GM21526 (cell line): Measurements from ENCODE around the gene BCL2L13.
"Not testable (repeated sequence)": the region's sequence is repeated elsewhere in the genome, so short reads cannot be mapped to it uniquely, and the experiment has no call there.

Source experiments
- ATAC-seq: cut with Tn5 transposase; IDR thresholded peaks from one replicate; pipeline ENCODE4 v1.9.1; 2021; ENCODE audit warnings: moderate library complexity; ENCODE audit not compliant: unreplicated experiment, low FRiP score

Gene BCL2L13

GRCh38 chr22:17692841-17693240, 54.3 kb downstream of the BCL2L13 start:
- ATAC-seq: no peak

DNA sequence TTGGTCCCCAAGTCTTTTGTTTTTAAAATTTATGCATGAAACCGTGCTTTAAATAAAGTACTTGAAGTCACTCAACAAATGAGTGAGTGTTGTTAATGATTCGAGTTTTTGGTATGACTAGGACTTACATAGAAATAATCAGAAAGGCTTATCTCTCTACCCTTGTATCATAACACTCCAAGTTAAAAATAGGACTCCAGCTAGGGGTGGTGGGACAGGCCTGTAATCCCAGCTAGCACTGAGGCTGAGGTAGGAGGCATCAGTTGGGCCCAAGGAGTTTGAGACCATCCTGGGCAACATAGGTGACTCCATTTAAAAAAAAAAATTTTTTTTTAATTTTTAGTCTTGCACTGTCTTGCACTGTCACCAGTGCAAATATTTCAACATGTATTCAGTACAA, 55.6 kb downstream of the BCL2L13 start:
- no peak for ATAC-seq

DNA sequence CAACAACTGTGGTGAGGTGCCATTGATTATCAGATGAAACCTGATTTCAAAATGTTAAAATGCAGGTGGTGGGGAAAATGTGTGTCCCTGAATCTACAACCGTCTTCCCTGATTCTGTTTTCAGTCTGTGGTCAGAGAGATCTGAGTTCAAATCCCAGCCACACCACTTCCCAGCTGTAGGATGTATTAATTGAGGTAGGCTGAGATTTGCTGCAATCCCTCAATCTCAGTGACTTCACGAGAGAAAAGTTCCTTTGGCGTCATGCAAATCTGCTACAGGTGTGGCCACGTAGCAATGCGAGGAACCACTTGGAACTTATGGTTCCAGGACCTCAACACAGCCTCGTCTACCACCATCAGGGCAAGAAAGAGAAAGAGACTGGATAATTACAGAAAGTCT, 56.2 kb downstream of the BCL2L13 start:
- no peak for ATAC-seq

DNA sequence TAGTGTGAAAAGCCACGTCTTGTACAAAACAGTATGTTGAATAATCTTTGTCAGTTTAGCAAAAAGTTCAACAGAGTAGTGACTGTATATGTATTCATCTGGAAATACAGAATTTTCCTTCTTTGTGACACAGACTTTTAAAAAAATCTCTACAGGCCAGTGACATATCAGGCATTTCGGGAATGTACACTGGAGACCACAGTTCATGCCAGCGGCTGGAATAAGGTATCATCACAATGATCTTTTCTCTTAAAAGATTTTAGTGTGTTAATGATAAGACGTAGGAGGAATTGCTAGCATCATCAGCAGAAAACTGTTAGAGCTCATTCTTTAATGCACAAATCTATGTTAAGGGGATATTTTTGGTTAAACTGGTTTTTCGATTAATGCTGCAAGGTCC, 57.4 kb downstream of the BCL2L13 start:
- ATAC-seq: no peak

GRCh38 chr22:17697196-17697595, 58.6 kb downstream of the BCL2L13 start:
- not testable (repeated sequence) for ATAC-seq

DNA sequence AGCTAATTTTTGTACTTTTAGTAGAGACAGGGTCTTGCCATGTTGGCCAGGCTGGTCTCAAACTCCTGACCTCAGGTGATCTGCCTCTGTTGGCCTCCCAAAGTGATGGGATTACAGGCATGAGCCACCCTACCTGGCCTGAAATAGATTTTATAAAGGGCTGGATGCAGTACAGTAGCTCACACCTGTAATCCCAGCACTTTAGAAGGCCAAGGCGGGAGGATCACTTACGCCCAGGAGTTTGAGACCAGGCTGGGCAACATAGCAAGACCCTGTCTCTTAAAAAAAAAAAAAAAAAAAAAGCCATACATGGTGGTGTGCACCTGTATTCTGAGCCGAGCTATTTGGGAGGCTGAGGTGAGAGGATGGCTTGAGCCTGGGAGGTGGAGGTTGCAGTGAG, 59.7 kb downstream of the BCL2L13 start:
- ATAC-seq: not testable (repeated sequence)

GRCh38 chr22:17698948-17699347, 60.4 kb downstream of the BCL2L13 start:
- ATAC-seq: no peak

DNA sequence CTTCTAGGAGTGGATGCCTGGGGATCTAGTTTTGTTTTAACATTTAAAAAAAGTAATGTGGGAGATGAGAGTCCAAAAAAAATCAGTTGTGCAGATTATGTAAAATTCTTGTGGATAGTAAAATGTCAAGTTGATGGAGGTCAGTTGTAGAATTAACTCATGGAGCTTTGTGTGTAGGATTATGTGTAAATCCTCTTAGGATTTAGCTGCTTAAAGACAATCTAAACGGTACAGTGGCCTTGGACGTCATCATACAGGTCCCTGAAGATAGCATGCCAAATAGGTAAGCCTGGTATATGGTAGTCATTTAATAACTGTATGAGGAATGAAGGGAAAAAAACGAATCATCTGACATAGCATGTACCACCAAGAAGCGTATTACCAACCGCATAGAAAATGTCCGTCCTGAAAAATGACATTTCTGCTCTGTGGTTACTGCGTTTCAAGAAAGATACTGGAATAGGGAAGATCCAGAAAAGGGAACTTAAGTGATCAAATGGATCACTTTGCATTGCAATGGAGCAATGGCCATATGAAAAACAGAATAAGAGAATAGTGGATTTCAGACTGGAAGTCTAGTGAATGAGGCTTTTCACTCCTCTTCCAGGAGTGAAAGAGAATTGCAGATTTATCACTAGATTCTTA, 61.3 kb downstream of the BCL2L13 start:
- no peak for ATAC-seq

DNA sequence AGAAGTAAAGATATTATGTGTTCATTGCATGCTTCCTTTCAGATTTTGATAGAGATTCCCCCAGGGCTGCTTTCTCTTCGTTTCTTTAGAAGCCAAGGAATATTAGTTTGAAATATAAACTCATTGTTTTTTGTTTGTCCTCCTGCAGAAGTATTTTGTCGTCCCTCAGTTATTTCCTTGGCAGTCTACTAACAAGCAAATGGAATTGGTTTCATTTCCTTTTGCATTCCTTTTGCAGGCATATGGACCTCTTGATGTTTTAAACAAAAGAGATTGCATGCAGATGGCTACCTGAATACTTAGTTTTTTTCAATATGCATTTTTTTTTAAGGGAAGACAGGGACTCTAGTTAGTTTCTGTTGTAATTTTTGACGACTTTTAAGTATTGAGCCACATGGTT, 62.2 kb downstream of the BCL2L13 start:
- ATAC-seq: no peak

- ATAC-seq: no peak
Observed at GRCh38 chr22:17703811-17704210, 65.3 kb downstream of the BCL2L13 start.

DNA sequence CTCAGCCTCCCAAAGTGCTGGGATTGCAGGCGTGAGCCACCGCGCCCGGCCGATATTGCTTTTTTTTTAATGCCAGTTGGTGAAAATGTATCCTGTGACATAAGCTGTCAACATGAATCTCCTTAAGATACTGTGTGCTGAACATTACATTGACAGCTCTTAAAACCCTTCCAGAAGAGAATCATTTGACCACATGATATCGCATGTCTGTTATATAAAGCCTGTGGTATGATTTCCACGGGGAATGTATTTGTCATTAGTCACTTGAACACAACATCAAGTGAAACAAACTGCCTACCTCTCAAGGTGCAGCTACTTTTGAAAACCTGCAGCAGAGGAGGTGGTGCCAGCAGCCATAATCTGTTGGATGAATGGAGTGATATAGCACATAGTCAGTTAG, 67.0 kb downstream of the BCL2L13 start:
- ATAC-seq: no peak

GRCh38 chr22:17705951-17706900, 67.7 kb downstream of the BCL2L13 start:
- peak; percentile 79 for ATAC-seq

DNA sequence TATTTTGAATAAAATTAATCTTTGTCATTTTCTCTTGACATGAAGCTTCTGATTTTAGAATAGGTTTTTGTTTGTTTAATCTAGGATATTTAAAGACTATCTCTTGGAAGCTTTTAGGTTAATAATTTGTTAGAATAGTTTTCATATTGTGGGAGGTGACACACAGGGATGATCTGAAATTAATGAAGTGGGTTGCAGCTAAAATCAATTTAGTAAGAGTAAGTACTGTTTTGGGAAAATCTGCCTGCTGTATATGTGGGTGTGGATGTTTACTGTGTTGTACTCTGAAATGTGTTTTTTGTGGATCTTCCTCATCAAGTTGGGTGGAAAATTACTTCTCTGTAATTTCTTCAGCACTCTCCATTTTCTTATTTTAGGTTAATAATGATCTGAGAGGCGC, 68.4 kb downstream of the BCL2L13 start:
- no peak for ATAC-seq

DNA sequence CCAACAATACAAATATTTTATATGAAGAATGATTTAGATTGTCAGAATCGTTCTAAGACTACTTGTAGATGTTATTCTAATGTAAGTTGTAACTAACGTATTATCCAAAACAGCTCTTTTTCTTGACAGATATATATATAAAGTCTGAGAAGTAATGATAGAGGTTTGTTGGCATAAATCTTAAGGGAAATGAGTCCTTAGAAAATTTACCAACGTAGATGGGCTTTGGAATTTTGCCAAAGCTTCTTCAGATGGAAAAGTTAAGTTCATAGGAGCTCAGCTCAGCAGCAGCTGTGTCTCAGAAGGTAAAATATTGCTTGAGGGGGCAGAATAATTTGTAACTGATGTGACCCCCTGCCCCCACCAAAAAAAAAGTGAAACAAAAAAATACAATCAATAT, 69.0 kb downstream of the BCL2L13 start:
- no peak for ATAC-seq

DNA sequence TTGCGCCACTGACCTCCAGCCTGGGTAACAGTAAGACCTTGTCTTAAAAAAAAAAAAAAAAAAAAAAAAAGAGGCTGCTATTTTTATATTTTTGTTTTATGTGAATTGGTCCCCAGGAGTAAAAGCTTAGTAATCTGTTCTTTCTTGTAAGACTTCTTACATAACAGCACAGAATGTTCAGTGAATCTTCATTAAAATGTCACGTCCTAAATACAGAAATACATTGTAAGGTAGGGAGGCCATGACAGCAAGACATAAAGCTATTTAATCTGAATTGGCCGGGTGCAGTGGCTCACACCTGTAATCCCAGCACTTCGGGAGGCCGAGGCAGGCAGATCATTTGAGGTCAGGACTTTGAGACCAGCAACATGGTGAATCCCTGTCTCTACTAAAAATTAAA, 71.5 kb downstream of the BCL2L13 start:
- ATAC-seq: no peak

GRCh38 chr22:17712441-17712840, 73.9 kb downstream of the BCL2L13 start:
- no peak for ATAC-seq

- ATAC-seq: no peak
Observed at GRCh38 chr22:17716529-17716928, 78.0 kb downstream of the BCL2L13 start.

DNA sequence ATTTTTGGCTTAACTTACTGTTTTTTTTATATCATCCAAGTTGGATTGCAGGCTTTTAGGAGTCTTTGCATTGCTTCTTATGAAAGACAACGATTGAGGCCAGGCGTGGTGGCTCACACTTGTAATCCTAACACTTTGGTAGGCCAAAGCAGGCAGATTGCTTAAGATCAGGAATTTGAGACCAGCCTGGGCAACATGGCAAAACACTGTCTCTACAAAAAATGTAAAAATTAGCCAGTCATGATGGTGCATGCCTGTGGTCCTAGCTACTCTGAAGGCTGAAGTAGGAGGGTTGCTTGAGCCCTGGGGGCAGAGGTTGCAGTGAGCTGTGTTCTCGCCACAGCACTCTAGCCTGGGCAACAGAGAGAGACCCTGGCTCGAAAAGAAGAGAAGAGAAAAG, 79.2 kb downstream of the BCL2L13 start:
- no peak for ATAC-seq

DNA sequence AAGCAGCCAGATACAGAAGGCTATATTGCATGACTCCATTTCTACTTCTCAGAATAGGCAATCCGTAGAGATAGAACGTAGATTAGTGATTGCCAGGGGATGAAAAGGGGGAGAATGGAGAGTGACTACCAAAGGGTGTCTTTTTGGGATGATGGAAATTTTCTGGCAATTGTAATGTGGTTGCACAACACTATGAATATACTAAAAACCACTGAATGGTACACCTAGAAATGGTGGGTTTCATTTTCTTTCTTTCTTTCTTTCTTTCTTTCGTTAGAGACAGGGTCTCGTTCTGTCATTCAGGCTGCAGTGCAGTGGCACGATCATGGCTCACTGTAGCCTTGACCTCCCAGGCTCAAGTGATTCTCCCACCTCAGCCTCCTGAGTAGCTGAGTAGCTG, 81.4 kb downstream of the BCL2L13 start:
- ATAC-seq: no peak

- ATAC-seq: no peak
Observed at GRCh38 chr22:17724241-17724640, 85.7 kb downstream of the BCL2L13 start.

DNA sequence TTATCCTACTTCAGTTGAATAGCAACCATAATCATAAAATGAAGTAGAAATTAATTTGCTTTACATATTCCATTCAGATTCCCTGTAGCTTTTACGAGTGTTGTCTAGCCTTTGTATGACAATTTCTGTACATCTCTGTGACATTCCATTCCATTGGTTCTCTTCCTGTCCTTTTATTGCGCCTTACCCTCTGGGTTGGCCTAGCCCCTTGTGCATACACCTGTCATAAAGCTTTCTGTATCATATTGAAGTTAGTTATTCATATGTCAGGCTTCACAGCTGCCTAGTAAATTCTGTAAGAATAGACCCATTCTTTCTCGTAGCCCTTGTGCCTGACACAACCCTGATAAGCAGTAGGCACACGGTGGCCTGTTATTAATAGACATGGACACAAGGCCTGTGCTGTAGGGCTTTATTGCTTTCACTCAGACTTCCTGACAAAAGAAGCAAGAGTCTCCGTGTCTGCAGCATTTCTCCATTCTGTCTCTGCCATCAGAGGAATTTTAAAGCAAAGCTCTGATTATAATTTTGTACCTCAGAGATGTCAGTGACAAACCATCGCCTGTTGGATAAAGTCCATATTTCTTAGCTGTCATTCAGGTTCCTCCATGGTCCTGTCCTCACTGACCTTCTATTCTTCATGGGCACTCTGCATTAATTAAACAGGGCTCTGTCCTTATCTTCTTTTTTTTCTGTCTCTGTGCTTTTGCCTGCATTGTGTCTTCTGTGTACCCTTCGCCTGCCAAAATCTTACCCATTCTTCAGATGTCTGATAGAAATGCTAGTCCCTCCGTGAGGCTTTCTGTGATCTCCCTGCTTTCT, 86.3 kb downstream of the BCL2L13 start:
- ATAC-seq: no peak
